GM12875 (cell line): Measurements from ENCODE around the gene CISH.
A peak's percentile ranks its signal among the peaks of the same experiment; 100 is the strongest.

ENCODE experiments used
- H3K4me3 ChIP-seq: one replicate; pipeline ENCODE4 v1.5.1; 2011; ENCODE audit warnings: low read depth, low read length, control low read depth
- CTCF ChIP-seq: IDR thresholded peaks from 2 replicates; pipeline ENCODE4 v1.5.1; 2011; ENCODE audit warnings: low read depth, mild to moderate bottlenecking, control low read depth, inconsistent platforms, low read length, moderate library complexity, borderline replicate concordance; ENCODE audit not compliant: insufficient read depth

Gene CISH

GRCh38 chr3:50572158-50572557 lies 39.4 kb downstream of the CISH start:
- peak; percentile 94 for TF ChIP-seq CTCF
- H3K4me3 ChIP-seq = no peak overlapping the region

GRCh38 chr3:50571486-50571885 lies 40.1 kb downstream of the CISH start:
- no peak overlapping the region for H3K4me3 ChIP-seq
- no peak for TF ChIP-seq CTCF

- TF ChIP-seq CTCF = no peak
- no peak overlapping the region for H3K4me3 ChIP-seq
Measured at GRCh38 chr3:50570508-50571279, 40.9 kb downstream of the CISH start.

- TF ChIP-seq CTCF = no peak
- peak within 1 kb of the TSS; percentile 97 for H3K4me3 ChIP-seq
Measured at GRCh38 chr3:50568947-50569749, 42.4 kb downstream of the CISH start, which contains the start of gene HEMK1. TSS of gene HEMK1 (plus strand) at chr3:50569522. CDS start at chr3:50571105, 1,583 bp downstream.

GRCh38 chr3:50567386-50568167 lies 44.0 kb downstream of the CISH start, which contains the start of gene C3orf18:
TSS of gene C3orf18 (minus strand) at chr3:50567747. CDS start at chr3:50565699, 2,048 bp downstream.
- peak within 1 kb of the TSS; percentile 54 for H3K4me3 ChIP-seq
- TF ChIP-seq CTCF = no peak

- TF ChIP-seq CTCF = no peak
- H3K4me3 ChIP-seq = peak overlapping the region; percentile 54
Measured at GRCh38 chr3:50567011-50567385, 44.6 kb downstream of the CISH start.
